ENCODE results near the gene PLXNA2.

DNA sequence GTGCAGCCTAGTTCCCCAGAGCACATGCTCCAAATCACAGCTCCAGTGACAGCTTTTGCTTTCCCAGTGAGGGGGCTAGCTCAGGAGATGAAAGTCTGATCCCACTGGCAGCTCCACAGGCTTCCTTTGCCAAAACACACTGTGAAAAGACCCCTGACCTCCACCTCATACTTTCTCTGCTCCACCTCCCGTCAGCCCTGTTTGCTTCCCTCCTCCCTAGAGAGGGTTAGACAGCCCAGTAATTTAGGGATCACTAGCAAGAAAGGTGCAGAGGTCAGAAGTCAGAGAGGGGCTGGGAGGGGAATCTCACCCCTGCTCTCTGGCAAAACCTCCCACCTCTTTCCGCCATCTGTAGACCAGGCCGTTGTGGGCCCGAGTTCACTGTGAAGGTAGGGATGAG is 62.8 kb downstream of the PLXNA2 start:
- TF ChIP-seq, protein P1, sequence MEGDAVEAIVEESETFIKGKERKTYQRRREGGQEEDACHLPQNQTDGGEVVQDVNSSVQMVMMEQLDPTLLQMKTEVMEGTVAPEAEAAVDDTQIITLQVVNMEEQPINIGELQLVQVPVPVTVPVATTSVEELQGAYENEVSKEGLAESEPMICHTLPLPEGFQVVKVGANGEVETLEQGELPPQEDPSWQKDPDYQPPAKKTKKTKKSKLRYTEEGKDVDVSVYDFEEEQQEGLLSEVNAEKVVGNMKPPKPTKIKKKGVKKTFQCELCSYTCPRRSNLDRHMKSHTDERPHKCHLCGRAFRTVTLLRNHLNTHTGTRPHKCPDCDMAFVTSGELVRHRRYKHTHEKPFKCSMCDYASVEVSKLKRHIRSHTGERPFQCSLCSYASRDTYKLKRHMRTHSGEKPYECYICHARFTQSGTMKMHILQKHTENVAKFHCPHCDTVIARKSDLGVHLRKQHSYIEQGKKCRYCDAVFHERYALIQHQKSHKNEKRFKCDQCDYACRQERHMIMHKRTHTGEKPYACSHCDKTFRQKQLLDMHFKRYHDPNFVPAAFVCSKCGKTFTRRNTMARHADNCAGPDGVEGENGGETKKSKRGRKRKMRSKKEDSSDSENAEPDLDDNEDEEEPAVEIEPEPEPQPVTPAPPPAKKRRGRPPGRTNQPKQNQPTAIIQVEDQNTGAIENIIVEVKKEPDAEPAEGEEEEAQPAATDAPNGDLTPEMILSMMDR (IDR thresholded peaks at IDR 0.05 in 2 of 3, conservative IDR thresholded peaks at IDR 0.05 in 1 of 3; ENCODE audit: borderline replicate concordance in 1 of 3, insufficient read depth in 1 of 3, low read depth in 2 of 3, low read length in 2 of 3), result no peak
- TF ChIP-seq POLR2A (IDR thresholded peaks at IDR 0.05; ENCODE audit: borderline replicate concordance, extremely low read depth, insufficient read depth, insufficient read length) (no peak), REST (IDR thresholded peaks at IDR 0.05; ENCODE audit: low read depth) (no peak), EZH2 (IDR thresholded peaks at IDR 0.05) (no peak), FOSL1 (IDR thresholded peaks at IDR 0.05; ENCODE audit: low read depth) (no peak), JUND (IDR thresholded peaks at IDR 0.05) (no peak), SP1 (IDR thresholded peaks at IDR 0.05; ENCODE audit: low read depth) (no peak), TCF7L2 (IDR thresholded peaks at IDR 0.05; ENCODE audit: borderline replicate concordance, extremely low read depth, insufficient read depth, insufficient read length) (no peak)

Data from HCT116 (cell line).